IMR-90 (cell line): ENCODE results near the gene DNAJC5. TPM values are rescaled to one million over a fixed set of nuclear protein-coding genes. Genes with fewer than 3 reads are reported as not detected.
A peak's percentile ranks its signal among the peaks of the same experiment; 100 is the strongest.

Experiments used
- ATAC-seq: fragments of 200-7000 bp; cut with Tn5 transposase; 2 replicates; pipeline ENCODE4 v1.9.1; 2020; ENCODE audit warnings: low read depth, mild to moderate bottlenecking, moderate library complexity
- BruUV-seq: library from RNA; stranded (reverse); fragments of 400-500 nt; replicated peaks from 2 replicates; lab custom pipeline; 2021; lab: Mats Ljungman, UMichigan
- CTCF ChIA-PET: fragments of 300-600 bp; formaldehyde crosslinking; extraction: SDS; loops from one replicate; lab custom pipeline; 2021; ENCODE audit warnings: antibody characterized with exemption; lab: Yijun Ruan, JAX
- POLR2A ChIA-PET: fragments of 300-600 bp; sonication (Branson Sonifier 250); formaldehyde crosslinking; loops from one replicate; lab custom pipeline; 2022; ENCODE audit warnings: antibody characterized with exemption; ENCODE audit not compliant: unreplicated experiment; lab: Charles Lee
- DNase-seq: peaks from one replicate; pipeline ENCODE4 v3.0.0; 2013
- H2AFZ ChIP-seq: replicated peaks from 2 replicates; pipeline ENCODE3; 2013; ENCODE audit warnings: low read length, mild to moderate bottlenecking; ENCODE audit not compliant: poor library complexity
- H2AK5ac ChIP-seq: 2 replicates; pipeline ENCODE4 v1.6.1; 2013; ENCODE audit warnings: low read depth, low read length, inconsistent platforms
- H2AK9ac ChIP-seq: replicated peaks from 2 replicates; pipeline ENCODE3; 2013; ENCODE audit warnings: mild to moderate bottlenecking, low read depth, low read length, moderate library complexity; ENCODE audit not compliant: poor library complexity
- H2BK120ac ChIP-seq: 2 replicates; pipeline ENCODE4 v1.6.1; 2013; ENCODE audit warnings: low read depth, low read length, inconsistent platforms
- H2BK15ac ChIP-seq: 3 replicates; pipeline ENCODE4 v1.6.1; 2013; ENCODE audit warnings: low read depth, low read length, inconsistent platforms
- H2BK20ac ChIP-seq: 2 replicates; pipeline ENCODE4 v1.6.1; 2013; ENCODE audit warnings: low read depth, mild to moderate bottlenecking, inconsistent platforms, low read length, moderate library complexity
- H2BK5ac ChIP-seq: 2 replicates; pipeline ENCODE4 v1.6.1; 2013; ENCODE audit warnings: mild to moderate bottlenecking, low read depth, low read length, inconsistent platforms; ENCODE audit not compliant: poor library complexity, severe bottlenecking
- H3K14ac ChIP-seq: replicated peaks from 2 replicates; pipeline ENCODE4 v1.6.1; 2013; ENCODE audit warnings: low read depth, low read length, inconsistent platforms
- H3K18ac ChIP-seq: 2 replicates; pipeline ENCODE4 v1.6.1; 2013; ENCODE audit warnings: low read depth, low read length, control low read depth
- H3K23ac ChIP-seq: 2 replicates; pipeline ENCODE4 v1.6.1; 2013; ENCODE audit warnings: low read depth, low read length, inconsistent platforms
- H3K27ac ChIP-seq: 2 replicates; pipeline ENCODE4 v1.5.1; 2013; ENCODE audit warnings: mild to moderate bottlenecking, control low read depth, low read length; ENCODE audit not compliant: insufficient read depth
- H3K27me3 ChIP-seq: 2 replicates; pipeline ENCODE4 v1.6.1; 2013; ENCODE audit warnings: low read length; ENCODE audit not compliant: control insufficient read depth, insufficient read depth
- H3K36me3 ChIP-seq: 2 replicates; pipeline ENCODE4 v1.6.1; 2013; ENCODE audit warnings: low read length, mixed read lengths; ENCODE audit not compliant: control insufficient read depth, insufficient read depth
- H3K4ac ChIP-seq: 2 replicates; pipeline ENCODE4 v1.6.1; 2013; ENCODE audit warnings: low read depth, low read length, inconsistent platforms
- H3K4me1 ChIP-seq: 2 replicates; pipeline ENCODE4 v1.6.1; 2013; ENCODE audit warnings: low read length, mixed read lengths; ENCODE audit not compliant: control insufficient read depth, insufficient read depth
- H3K4me2 ChIP-seq: 2 replicates; pipeline ENCODE4 v1.6.1; 2013; ENCODE audit warnings: low read depth, mild to moderate bottlenecking, control low read depth, low read length, moderate library complexity
- H3K4me3 ChIP-seq: 2 replicates; pipeline ENCODE4 v1.5.1; 2013; ENCODE audit warnings: low read depth, mild to moderate bottlenecking, control low read depth, low read length, moderate library complexity; ENCODE audit not compliant: insufficient read depth
- H3K56ac ChIP-seq: 2 replicates; pipeline ENCODE4 v1.6.1; 2013; ENCODE audit warnings: low read length, inconsistent platforms; ENCODE audit not compliant: insufficient read depth; ENCODE audit errors: extremely low read depth
- H3K79me1 ChIP-seq, 2 experiments: 2 replicates each; pipeline ENCODE4 v1.6.1; 2013; ENCODE audit warnings: low read length in 2 of 2, inconsistent platforms in 1 of 2, low read depth in 1 of 2
- H3K9ac ChIP-seq: 2 replicates; pipeline ENCODE4 v1.6.1; 2013; ENCODE audit warnings: low read depth, low read length, control low read depth
- H3K9me1 ChIP-seq: 2 replicates; pipeline ENCODE4 v1.6.1; 2013; ENCODE audit warnings: low read length, inconsistent platforms; ENCODE audit not compliant: insufficient read depth
- H3K9me3 ChIP-seq: 2 replicates; pipeline ENCODE4 v1.6.1; 2013; ENCODE audit warnings: low read length; ENCODE audit not compliant: control insufficient read depth, insufficient read depth
- H4K20me1 ChIP-seq: 2 replicates; pipeline ENCODE4 v1.6.1; 2013; ENCODE audit warnings: low read length, inconsistent platforms; ENCODE audit not compliant: insufficient read depth
- H4K5ac ChIP-seq: 2 replicates; pipeline ENCODE4 v1.6.1; 2013; ENCODE audit warnings: mild to moderate bottlenecking, low read depth, low read length, control low read depth
- H4K8ac ChIP-seq, 2 experiments: 2 replicates each; pipeline ENCODE4 v1.6.1; 2013; ENCODE audit warnings: low read depth in 2 of 2, low read length in 2 of 2, control low read depth in 1 of 2, inconsistent platforms in 1 of 2
- H4K91ac ChIP-seq: 2 replicates; pipeline ENCODE4 v1.6.1; 2013; ENCODE audit warnings: low read depth, low read length, inconsistent platforms; ENCODE audit not compliant: insufficient read depth
- BHLHE40 ChIP-seq: fragments of 150-350 bp; IDR thresholded peaks from 2 replicates; pipeline ENCODE4 v1.6.1; 2016; ENCODE audit warnings: mild to moderate bottlenecking, low read depth, low read length
- CEBPB ChIP-seq: IDR thresholded peaks from 2 replicates; pipeline ENCODE4 v1.6.1; 2012; ENCODE audit warnings: low read depth, low read length, improper control_type of control experiment
- CHD1 ChIP-seq: IDR thresholded peaks from 2 replicates; pipeline ENCODE4 v1.6.1; 2012; ENCODE audit warnings: low read depth, low read length, improper control_type of control experiment
- CTCF ChIP-seq: conservative IDR thresholded peaks from 2 replicates; pipeline ENCODE4 v1.5.1; 2012; ENCODE audit warnings: mild to moderate bottlenecking, low read depth, low read length, improper control_type of control experiment
- ELK1 ChIP-seq: fragments of 150-350 bp; IDR thresholded peaks from 2 replicates; pipeline ENCODE4 v1.6.1; 2016; ENCODE audit warnings: low read depth, mild to moderate bottlenecking, low read length, moderate library complexity, borderline replicate concordance
- MAFK ChIP-seq: IDR thresholded peaks from 2 replicates; pipeline ENCODE4 v1.6.1; 2012; ENCODE audit warnings: low read depth, low read length, improper control_type of control experiment
- MAZ ChIP-seq: IDR thresholded peaks from 2 replicates; pipeline ENCODE4 v1.6.1; 2012; ENCODE audit warnings: low read depth, mild to moderate bottlenecking, low read length, improper control_type of control experiment, moderate library complexity, borderline replicate concordance
- MXI1 ChIP-seq: IDR thresholded peaks from 2 replicates; pipeline ENCODE4 v1.6.1; 2012; ENCODE audit warnings: low read depth, mild to moderate bottlenecking, low read length, moderate library complexity, borderline replicate concordance
- NFE2L2 ChIP-seq: fragments of 150-350 bp; IDR thresholded peaks from 2 replicates; pipeline ENCODE4 v1.6.1; 2016; ENCODE audit warnings: low read depth, mild to moderate bottlenecking, low read length
- POLR2A ChIP-seq: IDR thresholded peaks from 2 replicates; pipeline ENCODE4 v1.6.1; 2012; ENCODE audit warnings: mild to moderate bottlenecking, low read depth, low read length
- RAD21 ChIP-seq: IDR thresholded peaks from 2 replicates; pipeline ENCODE4 v1.6.1; 2012; ENCODE audit warnings: low read length, improper control_type of control experiment
- RCOR1 ChIP-seq: IDR thresholded peaks from 2 replicates; pipeline ENCODE4 v1.6.1; 2012; ENCODE audit warnings: mild to moderate bottlenecking, low read length, improper control_type of control experiment; ENCODE audit not compliant: insufficient replicate concordance
- RFX5 ChIP-seq: IDR thresholded peaks from 2 replicates; pipeline ENCODE4 v1.8.0; 2012; ENCODE audit warnings: low read depth, mild to moderate bottlenecking, low read length, moderate library complexity
- SMC3 ChIP-seq: fragments of 150-350 bp; IDR thresholded peaks from 2 replicates; pipeline ENCODE4 v1.6.1; 2016; ENCODE audit warnings: low read depth, mild to moderate bottlenecking, antibody characterized with exemption, low read length, moderate library complexity
- USF2 ChIP-seq: fragments of 150-350 bp; IDR thresholded peaks from 2 replicates; pipeline ENCODE4 v1.6.1; 2017; ENCODE audit warnings: mild to moderate bottlenecking, antibody characterized with exemption, low read length, low read depth
- WGBS, 2 experiments: methylation state at CpG; one replicate each; pipeline versions ENCODE4 v1.1.5 to v1.1.7; 2013; ENCODE audit warnings: missing lambda C conversion rate in 2 of 2; ENCODE audit not compliant: insufficient read length in 1 of 2; ENCODE audit errors: extremely low coverage in 2 of 2; 5-methylcytosine and 5-hydroxymethylcytosine counted together
- dilution Hi-C: fragments of 300-500 bp; cut with HindIII; formaldehyde crosslinking; loops from one replicate; pipeline ENCODE4 v1.14.3; 2018; ENCODE audit warnings: low sequenced_read_pairs; ENCODE audit not compliant: unreplicated experiment
- in situ Hi-C: fragments of 300-500 bp; cut with MboI; formaldehyde crosslinking; loops from 3 replicates; pipeline ENCODE4 v1.14.3; 2019; ENCODE audit warnings: low sequenced_read_pairs, inconsistent platforms, mixed read lengths
- intact Hi-C: fragments of 100-400 bp; cut with micrococcal nuclease; formaldehyde crosslinking; loops from 2 replicates; pipeline ENCODE4 v1.10.0; 2022
- polyA plus RNA-seq, 3 experiments: library from polyadenylated mRNA; depleted of rRNA; stranded (reverse); fragments of >200 nt; gene quantifications; 2 replicates each; pipeline ENCODE4 v1.2.3, GENCODE V29; 2012; ENCODE audit warnings: low replicate concordance in 1 of 3
- total RNA-seq: library from RNA; depleted of rRNA; stranded (reverse); fragments of >200 nt; gene quantifications from 2 replicates; pipeline ENCODE4 v1.2.3, GENCODE V29; 2012

DNAJC5 gene
- total and polyA plus RNA-seq, 2 of the 4 experiments (the other 2 are of a cell fraction), result 35.6 to 45.2 TPM

- Histone ChIP-seq H2BK15ac (no peak overlapping the region), H3K79me1 (peaks cover 7 to 66% of the 10 kb centered on the region in 2 experiments; a peak in 2 of 4 replicates), H2BK20ac (no peak overlapping the region), H3K4me2 (peak overlapping the region; percentile 89; the same call in 1 of the 2 replicates), H3K27ac (no peak overlapping the region), H3K4ac (peak overlapping the region; percentile 35; the same call in 1 of the 2 replicates), H3K36me3 (peaks cover 6% of the 10 kb centered on the region; the same call in 1 of the 2 replicates), H2AFZ (peak overlapping the region; percentile 2), H3K9me3 (no peaks in the 10 kb centered on the region), H2BK120ac (no peak overlapping the region), H4K5ac (no peak overlapping the region), H4K8ac (0 out of 4 replicates have a peak overlapping the region, but pooled peaks of 1 of the 2 experiments have one; percentile 20), H3K9ac (no peak overlapping the region), H3K27me3 (no peaks in the 10 kb centered on the region), H3K23ac (peak overlapping the region; percentile 82), H2BK5ac (no peak overlapping the region), H3K4me1 (peaks cover 42% of the 10 kb centered on the region), H3K9me1 (peaks cover 24% of the 10 kb centered on the region), H3K56ac (no peak overlapping the region), H2AK9ac (peak overlapping the region; percentile 84), H4K20me1 (peaks cover 56% of the 10 kb centered on the region), H3K18ac (no peak overlapping the region), H2AK5ac (no peak overlapping the region), H4K91ac (no peak overlapping the region), H3K14ac (no peak overlapping the region), H3K4me3 (no peak overlapping the region)
- 86% methylated on average over 6 of the region's 13 CpGs; no CpG with 5 or more reads in 1 of the 2 experiments for WGBS, 2 experiments
- POLR2A ChIA-PET, result no interaction called here
- DNase-seq (no peak), ATAC-seq (no peak)
- in situ Hi-C loops, result no loop called here
- no TSS peak for BruUV-seq
- intact Hi-C loops, result no loop called here
- dilution Hi-C loops, result no loop called here
- CTCF ChIA-PET, result interaction anchor here (0.6 kb wide), 1 partner anchor 43 kb away, joined by 10 read pairs; no protein-coding TSS in a partner anchor
- TF ChIP-seq RCOR1 (no peak), POLR2A (no peak), RAD21 (no peak), MAZ (no peak), USF2 (no peak), SMC3 (no peak), CTCF (no peak), ELK1 (no peak), MXI1 (no peak), CEBPB (no peak), CHD1 (no peak), MAFK (no peak), NFE2L2 (no peak), BHLHE40 (no peak), RFX5 (no peak)
These were observed 59.0 kb downstream of the DNAJC5 start for GRCh38 chr20:63953764-63954429.
